Upper lobe of left lung (tissue), 6 donors: Measurements from ENCODE around the gene ADAR. TPM values are rescaled to one million over a fixed set of nuclear protein-coding genes. Genes with fewer than 3 reads are reported as not detected.

Experiments used
- ATAC-seq, 2 donors: fragments of 200-7000 bp; cut with Tn5 transposase; one replicate each; pipeline ENCODE4 v1.9.1; 2022; ENCODE audit warnings: mild to moderate bottlenecking in 2 of 2, moderate library complexity in 2 of 2; ENCODE audit not compliant: low FRiP score in 2 of 2
- DNase-seq, 2 donors: peaks; one replicate each; pipeline ENCODE4 v3.0.0-alpha.2; 2019 to 2020
- H3K27ac ChIP-seq, 4 donors: fragments of 200-600 bp; sonication (generic); one replicate each; pipeline ENCODE4 v1.5.1; 2016 to 2019
- H3K27me3 ChIP-seq, 4 donors: fragments of 200-600 bp; sonication (generic); one replicate each; pipeline ENCODE4 v1.5.1; 2017 to 2019
- H3K36me3 ChIP-seq, 4 donors: fragments of 200-600 bp; sonication (generic); one replicate each; pipeline ENCODE4 v1.5.1; 2016 to 2019
- H3K4me1 ChIP-seq, 4 donors: fragments of 200-600 bp; sonication (generic); one replicate each; pipeline ENCODE4 v1.5.1; 2018 to 2019
- H3K4me3 ChIP-seq, 4 donors: fragments of 200-600 bp; sonication (generic); one replicate each; pipeline ENCODE4 v1.5.1; 2017 to 2019; ENCODE audit warnings: mild to moderate bottlenecking in 2 of 4, moderate library complexity in 1 of 4
- H3K9me3 ChIP-seq, 4 donors: fragments of 200-600 bp; sonication (generic); one replicate each; pipeline ENCODE4 v1.5.1; 2018 to 2019
- EP300 ChIP-seq, 4 donors: sonication (generic); formaldehyde crosslinking; IDR thresholded peaks; one replicate each; pipeline ENCODE4 v1.5.1; 2017; ENCODE audit warnings: antibody characterized with exemption in 4 of 4, control low read depth in 2 of 4
- POLR2A ChIP-seq, 4 donors: fragments of 450-650 bp; IDR thresholded peaks; one replicate each; pipeline ENCODE4 v1.5.1; 2016 to 2017; ENCODE audit warnings: antibody characterized with exemption in 4 of 4, mild to moderate bottlenecking in 2 of 4
- POLR2AphosphoS5 ChIP-seq, 2 donors: sonication (generic); formaldehyde crosslinking; IDR thresholded peaks; one replicate each; pipeline ENCODE4 v1.5.1; 2017; ENCODE audit warnings: antibody characterized with exemption in 2 of 2
- WGBS, 2 donors: methylation state at CpG; one replicate each; pipeline ENCODE4 v1.1.5; 2017 to 2018; 5-methylcytosine and 5-hydroxymethylcytosine counted together
- total RNA-seq, 6 donors: library from RNA; depleted of rRNA in 4 of 6; stranded (reverse); fragments of >200 nt in 4 of 6; gene quantifications; one replicate each; pipeline versions ENCODE4 v1.1.0 to v1.2.1, GENCODE V29; 2016 to 2021
- TF ChIP-seq, protein P1 (sequence below), 6 experiments: fragments of 450-650 bp in 4 of 6; fragments of 200-600 bp in 2 of 6; sonication (generic) in 2 of 6; IDR thresholded peaks; one replicate each; pipeline ENCODE4 v1.5.1; 2016 to 2019; ENCODE audit warnings: antibody characterized with exemption in 6 of 6
- donor health status: DM: no; HTN: no; CAD: no; lungs with moderate emphysema.
- donor health status: DM: no; HTN: yes; CAD: no; lungs with severe emphysema.

Gene ADAR
- total RNA-seq, 6 donors from 2014 or later, result 113 to 226 (median 156) TPM

- ATAC-seq (no peak), DNase-seq (no peak)
- no peak overlapping the region for H3K4me3 ChIP-seq
- peaks cover 0 to 10% (median 0%) of the 10 kb centered on the region in 4 donors for H3K36me3 ChIP-seq
- H3K9me3 ChIP-seq, result no peaks in the 10 kb centered on the region
- H3K27me3 ChIP-seq, result no peaks in the 10 kb centered on the region
- TF ChIP-seq POLR2A (IDR thresholded peaks at IDR 0.05), result no peak
- peaks cover 10 to 15% (median 12%) of the 10 kb centered on the region in 4 donors for H3K4me1 ChIP-seq
- H3K27ac ChIP-seq, result no peak overlapping the region
Measured at GRCh38 chr1:154622503-154623039, 14.6 kb upstream of the ADAR start.

- no peak overlapping the region for H3K27ac ChIP-seq
- DNase-seq, result no peak
- TF ChIP-seq EP300 (IDR thresholded peaks at IDR 0.05) (no peak), POLR2A (IDR thresholded peaks at IDR 0.05) (no peak), POLR2AphosphoS5 (IDR thresholded peaks at IDR 0.05) (no peak)
- TF ChIP-seq, protein P1, sequence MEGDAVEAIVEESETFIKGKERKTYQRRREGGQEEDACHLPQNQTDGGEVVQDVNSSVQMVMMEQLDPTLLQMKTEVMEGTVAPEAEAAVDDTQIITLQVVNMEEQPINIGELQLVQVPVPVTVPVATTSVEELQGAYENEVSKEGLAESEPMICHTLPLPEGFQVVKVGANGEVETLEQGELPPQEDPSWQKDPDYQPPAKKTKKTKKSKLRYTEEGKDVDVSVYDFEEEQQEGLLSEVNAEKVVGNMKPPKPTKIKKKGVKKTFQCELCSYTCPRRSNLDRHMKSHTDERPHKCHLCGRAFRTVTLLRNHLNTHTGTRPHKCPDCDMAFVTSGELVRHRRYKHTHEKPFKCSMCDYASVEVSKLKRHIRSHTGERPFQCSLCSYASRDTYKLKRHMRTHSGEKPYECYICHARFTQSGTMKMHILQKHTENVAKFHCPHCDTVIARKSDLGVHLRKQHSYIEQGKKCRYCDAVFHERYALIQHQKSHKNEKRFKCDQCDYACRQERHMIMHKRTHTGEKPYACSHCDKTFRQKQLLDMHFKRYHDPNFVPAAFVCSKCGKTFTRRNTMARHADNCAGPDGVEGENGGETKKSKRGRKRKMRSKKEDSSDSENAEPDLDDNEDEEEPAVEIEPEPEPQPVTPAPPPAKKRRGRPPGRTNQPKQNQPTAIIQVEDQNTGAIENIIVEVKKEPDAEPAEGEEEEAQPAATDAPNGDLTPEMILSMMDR (IDR thresholded peaks at IDR 0.05), result no peak
- peaks cover 0 to 10% (median 0%) of the 10 kb centered on the region in 4 donors for H3K36me3 ChIP-seq
- no peaks in the 10 kb centered on the region for H3K9me3 ChIP-seq
- WGBS, 2 donors, result 83 to 92% methylated on average over 5 of the region's 5 CpGs
- no peak overlapping the region for H3K4me3 ChIP-seq
- no peak for ATAC-seq
- peaks cover 7 to 11% (median 9%) of the 10 kb centered on the region in 4 donors for H3K4me1 ChIP-seq
- H3K27me3 ChIP-seq, result no peaks in the 10 kb centered on the region
Measured at GRCh38 chr1:154621875-154622274, 13.9 kb upstream of the ADAR start.

DNA sequence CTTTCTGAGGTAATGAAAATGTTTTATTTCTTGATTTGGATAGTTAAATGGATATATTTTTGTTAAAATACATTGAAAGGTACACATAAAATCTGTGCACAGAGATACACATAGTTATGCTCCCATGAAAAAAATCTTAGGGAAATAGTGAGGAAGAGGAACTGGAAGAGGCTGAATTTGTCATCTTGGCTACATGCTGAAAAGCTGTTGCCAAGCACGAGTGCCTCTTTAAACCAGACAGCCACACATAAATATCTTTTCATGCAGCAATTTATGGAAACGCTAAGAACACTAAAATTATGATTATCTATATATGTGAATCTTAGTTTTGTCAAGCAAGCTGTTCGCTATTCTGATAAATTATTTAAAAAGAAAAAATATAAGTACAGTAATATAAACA is 12.8 kb upstream of the ADAR start:
- Histone ChIP-seq H3K4me1 (peaks cover 0 to 4% (median 0%) of the 10 kb centered on the region in 4 donors), H3K36me3 (peaks cover 0 to 10% (median 0%) of the 10 kb centered on the region in 4 donors), H3K27me3 (no peaks in the 10 kb centered on the region), H3K9me3 (no peaks in the 10 kb centered on the region), H3K27ac (no peak overlapping the region), H3K4me3 (no peak overlapping the region)
- DNase-seq, result no peak
- TF ChIP-seq, protein P1 (IDR thresholded peaks at IDR 0.05), result no peak
- no peak for TF ChIP-seq EP300 (IDR thresholded peaks at IDR 0.05)
- no peak for TF ChIP-seq POLR2A (IDR thresholded peaks at IDR 0.05)
- TF ChIP-seq POLR2AphosphoS5 (IDR thresholded peaks at IDR 0.05), result no peak
- 73 to 77% methylated on average over 3 of the region's 3 CpGs for WGBS, 2 donors
- no peak for ATAC-seq

DNA sequence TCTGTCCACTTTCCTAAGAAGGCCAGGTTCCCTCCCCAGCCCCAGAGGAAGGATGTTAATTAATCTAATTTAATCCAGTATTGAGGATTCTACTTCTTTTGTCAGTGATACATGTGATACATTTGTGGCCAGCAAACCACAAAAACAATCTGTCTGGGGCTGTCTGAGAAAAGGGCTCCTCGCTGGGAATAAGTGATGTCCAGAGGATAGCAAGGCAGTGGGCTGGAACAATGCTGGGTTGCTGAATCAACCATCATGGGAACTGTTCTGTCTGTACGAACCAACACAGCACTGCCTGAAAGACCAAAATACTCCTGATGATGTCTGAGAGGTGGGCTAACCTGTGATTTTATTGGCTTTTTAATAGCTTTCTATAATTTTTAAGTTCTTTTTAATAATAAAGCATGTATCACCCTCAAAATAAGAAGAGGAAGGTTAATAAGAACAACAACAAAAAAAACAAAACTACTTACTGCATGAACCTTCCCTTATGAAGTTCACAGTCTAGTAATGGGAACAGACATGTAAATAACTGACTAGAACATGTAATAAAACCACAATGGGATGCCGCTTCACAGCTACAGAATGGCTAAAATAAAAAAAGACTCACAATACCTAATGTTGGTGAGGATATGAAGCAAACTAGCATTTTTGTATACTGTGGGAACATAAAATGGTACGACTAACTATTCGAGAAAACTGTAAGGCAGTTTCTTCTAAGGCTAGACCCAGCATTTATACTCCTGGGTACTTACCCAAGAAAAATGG is 11.4 kb upstream of the ADAR start:
- H3K9me3 ChIP-seq, result no peaks in the 10 kb centered on the region
- no peaks in the 10 kb centered on the region for H3K27me3 ChIP-seq
- no peak overlapping the region for H3K27ac ChIP-seq
- H3K4me1 ChIP-seq, result peaks cover 0 to 4% (median 0%) of the 10 kb centered on the region in 4 donors
- DNase-seq (no peak), ATAC-seq (no peak)
- H3K4me3 ChIP-seq, result no peak overlapping the region
- peaks cover 0 to 10% (median 0%) of the 10 kb centered on the region in 4 donors for H3K36me3 ChIP-seq
- WGBS, 2 donors, result 81 to 82% methylated on average over 5 of the region's 5 CpGs
- TF ChIP-seq POLR2AphosphoS5 (IDR thresholded peaks at IDR 0.05) (no peak), EP300 (IDR thresholded peaks at IDR 0.05) (no peak), POLR2A (IDR thresholded peaks at IDR 0.05) (no peak)
- TF ChIP-seq, protein P1 (IDR thresholded peaks at IDR 0.05), result no peak

DNA sequence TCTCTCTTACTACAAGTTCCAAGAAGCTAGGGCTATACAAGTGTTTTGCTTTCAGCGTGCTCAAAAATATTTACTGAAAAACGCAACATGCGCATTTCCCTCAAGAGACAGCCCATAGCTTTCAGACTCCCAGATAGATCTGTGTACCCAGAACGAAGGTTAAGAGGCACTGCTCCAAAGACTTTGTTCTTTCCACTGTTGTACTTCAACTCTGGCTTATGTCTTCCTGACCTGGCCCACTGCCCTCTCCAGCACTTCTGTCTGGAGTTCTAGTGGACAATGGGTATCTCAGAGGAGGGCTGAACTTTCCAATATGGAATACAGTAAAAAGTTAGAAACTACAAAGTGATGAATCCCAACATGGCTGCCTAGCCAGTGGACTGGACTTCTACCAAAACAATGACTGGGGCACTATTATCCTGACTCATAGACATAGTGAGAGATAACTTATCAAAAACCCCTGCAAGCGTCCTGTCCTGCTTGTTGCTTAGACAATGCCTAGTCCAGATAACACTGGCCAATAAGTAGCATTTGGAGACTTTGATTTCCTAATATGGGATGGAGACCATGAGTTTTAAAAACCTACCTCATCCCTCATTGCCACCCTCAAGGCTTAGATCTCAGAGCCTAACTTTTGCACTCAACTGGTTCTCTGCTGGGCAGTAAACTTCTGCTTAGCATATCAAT is 8.8 kb upstream of the ADAR start:
- WGBS, 2 donors, result 81 to 86% methylated on average over 5 of the region's 5 CpGs
- H3K27ac ChIP-seq, result no peak overlapping the region
- no peaks in the 10 kb centered on the region for H3K4me1 ChIP-seq
- H3K4me3 ChIP-seq, result no peak overlapping the region
- TF ChIP-seq, protein P1 (IDR thresholded peaks at IDR 0.05), result no peak
- no peak for TF ChIP-seq EP300 (IDR thresholded peaks at IDR 0.05)
- TF ChIP-seq POLR2A (IDR thresholded peaks at IDR 0.05), result no peak
- no peak for TF ChIP-seq POLR2AphosphoS5 (IDR thresholded peaks at IDR 0.05)
- H3K36me3 ChIP-seq, result peaks cover 0 to 6% (median 0%) of the 10 kb centered on the region in 4 donors
- ATAC-seq, result no peak
- DNase-seq, result no peak
- H3K27me3 ChIP-seq, result no peaks in the 10 kb centered on the region
- H3K9me3 ChIP-seq, result no peaks in the 10 kb centered on the region
